Kidney epithelial cell (primary cell): ENCODE data around the gene HS6ST3. TPM values are rescaled to one million over a fixed set of nuclear protein-coding genes. Genes with fewer than 3 reads are reported as not detected.

Experiments used
- DNase-seq: peaks from one replicate; pipeline ENCODE4 v3.0.0-alpha.2; 2010; ENCODE audit warnings: low read depth
- H3K27me3 ChIP-seq: 2 replicates; pipeline ENCODE4 v1.6.0; 2011; ENCODE audit warnings: low read length; ENCODE audit not compliant: control insufficient read depth, insufficient read depth
- H3K36me3 ChIP-seq: 2 replicates; pipeline ENCODE4 v1.5.1; 2011; ENCODE audit warnings: low read length; ENCODE audit not compliant: control insufficient read depth, insufficient read depth
- H3K4me3 ChIP-seq: 2 replicates; pipeline ENCODE4 v1.5.1; 2011; ENCODE audit warnings: low read depth, mild to moderate bottlenecking, control low read depth, low read length
- CTCF ChIP-seq: IDR thresholded peaks from 2 replicates; pipeline ENCODE4 v1.5.1; 2011; ENCODE audit warnings: mild to moderate bottlenecking, moderate library complexity, low read length, control low read depth, inconsistent platforms; ENCODE audit not compliant: insufficient read depth, poor library complexity, severe bottlenecking
- total RNA-seq: library from RNA; depleted of rRNA; stranded (reverse); fragments of >200 nt; gene quantifications from 2 replicates; pipeline ENCODE4 v1.2.3, GENCODE V29; 2015

Gene HS6ST3
- total RNA-seq, 1 donor from 2014 or later: 0.38 TPM

GRCh38 chr13:96744367-96745331 lies 654.7 kb downstream of the HS6ST3 start:
- no peaks in the 10 kb centered on the region for H3K27me3 ChIP-seq
- no peak for TF ChIP-seq CTCF
- H3K4me3 ChIP-seq: no peak overlapping the region
- H3K36me3 ChIP-seq: no peaks in the 10 kb centered on the region
- no peak for DNase-seq

- H3K4me3 ChIP-seq: no peak overlapping the region
- no peaks in the 10 kb centered on the region for H3K27me3 ChIP-seq
- no peak for DNase-seq
- no peaks in the 10 kb centered on the region for H3K36me3 ChIP-seq
- TF ChIP-seq CTCF: no peak
Measured at GRCh38 chr13:96746886-96747285, 657.0 kb downstream of the HS6ST3 start.

- H3K27me3 ChIP-seq: no peaks in the 10 kb centered on the region
- no peak for TF ChIP-seq CTCF
- no peak for DNase-seq
Measured at GRCh38 chr13:96749825-96750224, 659.9 kb downstream of the HS6ST3 start.

GRCh38 chr13:96751089-96751488 lies 661.2 kb downstream of the HS6ST3 start:
- no peak for DNase-seq

More at GRCh38 chr13:96749825-96750224, 659.9 kb downstream of the HS6ST3 start:
- Histone ChIP-seq H3K4me3 (no peak overlapping the region), H3K36me3 (no peaks in the 10 kb centered on the region)

GRCh38 chr13:96762876-96763275 lies 673.0 kb downstream of the HS6ST3 start:
- no peak for DNase-seq
- TF ChIP-seq CTCF: no peak
- H3K4me3 ChIP-seq: no peak overlapping the region
- no peaks in the 10 kb centered on the region for H3K36me3 ChIP-seq
- no peaks in the 10 kb centered on the region for H3K27me3 ChIP-seq

More at GRCh38 chr13:96751089-96751488, 661.2 kb downstream of the HS6ST3 start:
- H3K36me3 ChIP-seq: no peaks in the 10 kb centered on the region
- no peak for TF ChIP-seq CTCF
- no peaks in the 10 kb centered on the region for H3K27me3 ChIP-seq
- H3K4me3 ChIP-seq: no peak overlapping the region
